Activated T-cell treated with anti-CD3 and anti-CD28 coated beads for 4 hours (primary cell): ENCODE data around the gene PRSS56.

Experiments used
- DNase-seq: peaks from one replicate; pipeline ENCODE4 v3.0.0-alpha.2; 2020

Gene PRSS56

DNA sequence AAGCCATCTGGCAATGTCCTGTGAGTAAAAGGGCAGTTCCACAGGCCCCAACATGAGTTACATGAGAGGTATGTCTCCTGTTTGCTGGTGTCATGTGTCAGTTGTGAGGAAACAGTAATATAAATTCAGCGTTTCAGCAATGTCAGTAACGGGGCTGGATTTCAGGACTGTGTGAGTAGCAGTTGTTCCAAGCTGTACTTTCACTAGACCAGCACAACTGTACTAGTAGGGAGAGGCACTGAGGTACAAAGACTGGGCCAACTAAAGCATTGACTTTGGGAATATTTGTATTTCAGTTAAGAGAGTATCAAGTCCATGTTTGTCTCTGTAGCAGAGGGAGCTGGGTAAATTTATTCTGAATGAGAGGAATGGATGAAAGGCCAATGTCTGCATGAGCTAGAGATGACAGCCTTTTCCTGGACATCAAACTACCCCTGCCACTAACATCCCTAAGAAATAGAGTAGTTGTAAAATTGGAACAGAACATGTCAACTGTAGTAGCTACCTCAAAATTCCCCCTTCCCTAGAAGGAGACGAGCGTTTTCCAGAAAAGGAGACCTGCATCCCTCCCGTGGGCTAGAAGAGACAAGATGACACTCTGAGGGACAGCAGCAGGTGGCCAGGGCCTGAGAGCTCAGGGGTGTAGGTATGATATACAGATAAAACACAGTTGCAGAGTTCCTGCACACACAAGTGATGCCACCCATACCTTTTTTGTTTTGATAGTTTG, 54.7 kb downstream of the PRSS56 start:
- no peak for DNase-seq
